NCI-H2029 (cell line): ENCODE results near the gene CALN1.
"Not testable (repeated sequence)": the region's sequence is repeated elsewhere in the genome, so short reads cannot be mapped to it uniquely, and the experiment has no call there.

Experiments used
- DNase-seq: peaks from one replicate; lab custom pipeline; 2025; lab: John Stamatoyannopoulos, UW

The CALN1 gene

GRCh38 chr7:71737931-71738540 is 674.1 kb downstream of the CALN1 start:
- DNase-seq, result not testable (repeated sequence)

- peak; percentile 40 for DNase-seq
These were observed 676.1 kb downstream of the CALN1 start for GRCh38 chr7:71735961-71736556.

- DNase-seq, result peak; percentile 61
These were observed 678.8 kb downstream of the CALN1 start for GRCh38 chr7:71733107-71733870.

GRCh38 chr7:71731740-71732139 is 680.4 kb downstream of the CALN1 start:
- no peak for DNase-seq
